ENCODE measurements around the gene PRND.
"Not testable (repeated sequence)": the region's sequence is repeated elsewhere in the genome, so short reads cannot be mapped to it uniquely, and the experiment has no call there.

Gene PRND

DNA sequence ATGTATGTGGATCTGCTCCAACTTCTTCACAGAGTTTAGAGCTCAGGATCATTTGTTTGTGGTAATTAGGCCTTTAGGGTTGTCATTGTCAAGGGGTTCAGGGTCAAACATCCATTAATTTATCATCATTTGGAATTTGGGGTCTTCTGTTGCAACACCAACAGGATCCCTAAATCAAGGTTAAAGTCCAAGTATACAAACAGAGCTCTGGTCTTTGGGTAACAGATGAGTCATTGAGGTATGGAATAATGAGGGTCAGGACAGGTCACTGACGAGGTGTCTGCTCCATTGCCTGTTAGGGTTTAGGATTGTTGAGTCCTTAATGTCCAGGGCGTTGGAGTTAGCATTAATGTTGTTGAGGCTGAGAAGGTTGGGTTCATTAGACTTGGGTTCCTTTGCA lies 47.6 kb downstream of the PRND start:
- Mint-ChIP-seq H3K36me3 (ENCODE audit: low read depth) (peaks cover 8% of the 10 kb centered on the region), H3K27ac (no peak overlapping the region), H3K27me3 (ENCODE audit: low read depth) (peaks cover 3% of the 10 kb centered on the region), H3K4me3 (no peak overlapping the region), H3K9me3 (peaks cover 34% of the 10 kb centered on the region), H3K4me1 (ENCODE audit: low read depth) (peaks cover 1% of the 10 kb centered on the region)
- no peak for DNase-seq (ENCODE audit: low spot score)

DNA sequence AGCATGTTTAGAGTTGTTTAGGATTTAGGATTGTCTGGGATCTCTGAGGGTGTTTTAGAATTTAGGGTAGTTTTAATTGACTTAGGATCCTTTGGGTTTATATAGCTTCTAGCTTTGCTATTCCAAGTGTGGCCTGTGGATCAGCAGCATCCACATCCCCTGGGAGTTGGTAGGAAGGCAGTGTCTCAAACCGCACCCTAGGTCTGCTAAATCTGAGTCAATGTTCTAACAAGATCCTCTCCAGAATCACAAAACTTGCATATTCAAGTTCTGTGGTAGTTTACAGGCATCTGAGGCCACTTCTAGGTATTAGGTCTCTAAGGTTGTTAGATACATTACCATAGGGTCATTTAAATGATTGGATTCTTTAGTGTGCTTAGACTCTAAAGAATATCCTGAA lies 48.3 kb downstream of the PRND start:
- Mint-ChIP-seq H3K27ac (no peak overlapping the region), H3K27me3 (ENCODE audit: low read depth) (peaks cover 3% of the 10 kb centered on the region), H3K9me3 (peaks cover 34% of the 10 kb centered on the region)

DNA sequence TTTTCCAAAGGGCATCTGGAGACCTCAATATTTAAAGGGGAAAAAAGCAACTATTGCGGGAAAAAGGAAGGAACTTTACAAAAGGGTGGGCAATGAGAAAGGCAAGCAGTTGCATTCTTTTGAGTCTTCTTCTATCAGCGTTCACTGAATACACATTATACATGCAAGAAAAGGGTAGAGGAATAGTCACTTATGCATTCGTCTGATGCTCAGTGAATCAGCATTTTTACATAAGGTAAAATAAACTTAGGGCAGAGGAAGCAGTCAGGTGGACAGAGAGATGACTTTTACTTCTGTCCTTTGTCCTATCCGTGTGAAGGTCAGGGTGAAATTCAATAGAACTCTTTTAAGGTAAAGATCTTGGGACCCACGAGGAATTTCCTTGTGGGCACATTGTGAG lies 49.3 kb downstream of the PRND start:
- Mint-ChIP-seq H3K36me3 (ENCODE audit: low read depth) (peaks cover 8% of the 10 kb centered on the region), H3K9me3 (peaks cover 34% of the 10 kb centered on the region), H3K4me3 (no peak overlapping the region), H3K4me1 (ENCODE audit: low read depth) (peaks cover 1% of the 10 kb centered on the region), H3K27me3 (ENCODE audit: low read depth) (peaks cover 3% of the 10 kb centered on the region), H3K27ac (no peak overlapping the region)
- no peak for DNase-seq (ENCODE audit: low spot score)

More for the DNA sequence above, 48.3 kb downstream of the PRND start:
- H3K4me3 Mint-ChIP-seq, result no peak overlapping the region
- peaks cover 8% of the 10 kb centered on the region for H3K36me3 Mint-ChIP-seq (ENCODE audit: low read depth)
- DNase-seq (ENCODE audit: low spot score), result no peak
- peaks cover 1% of the 10 kb centered on the region for H3K4me1 Mint-ChIP-seq (ENCODE audit: low read depth)

DNA sequence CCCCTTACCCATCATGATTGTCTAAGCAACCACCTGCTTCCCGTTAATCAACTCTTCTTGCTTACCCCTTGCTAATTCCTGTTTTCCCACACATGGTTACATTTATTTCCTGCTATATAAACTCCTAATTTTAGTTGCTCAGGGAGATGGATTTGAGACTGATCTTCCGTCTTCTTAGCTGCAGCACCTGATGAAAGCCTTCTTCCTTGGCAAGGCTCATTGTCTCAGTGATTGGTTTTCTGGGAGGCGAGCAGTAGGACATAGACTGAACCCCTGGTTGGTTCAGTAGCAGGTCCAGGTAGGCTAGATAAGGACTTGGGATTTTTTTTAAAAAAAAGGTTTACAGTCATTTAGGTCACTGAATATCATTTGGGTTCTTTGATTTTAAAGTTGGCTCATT lies 50.4 kb downstream of the PRND start:
- Mint-ChIP-seq H3K4me3 (no peak overlapping the region), H3K27me3 (ENCODE audit: low read depth) (peaks cover 3% of the 10 kb centered on the region), H3K9me3 (peaks cover 34% of the 10 kb centered on the region), H3K27ac (no peak overlapping the region), H3K4me1 (ENCODE audit: low read depth) (no peaks in the 10 kb centered on the region), H3K36me3 (ENCODE audit: low read depth) (peaks cover 8% of the 10 kb centered on the region)
- no peak for DNase-seq (ENCODE audit: low spot score)

DNA sequence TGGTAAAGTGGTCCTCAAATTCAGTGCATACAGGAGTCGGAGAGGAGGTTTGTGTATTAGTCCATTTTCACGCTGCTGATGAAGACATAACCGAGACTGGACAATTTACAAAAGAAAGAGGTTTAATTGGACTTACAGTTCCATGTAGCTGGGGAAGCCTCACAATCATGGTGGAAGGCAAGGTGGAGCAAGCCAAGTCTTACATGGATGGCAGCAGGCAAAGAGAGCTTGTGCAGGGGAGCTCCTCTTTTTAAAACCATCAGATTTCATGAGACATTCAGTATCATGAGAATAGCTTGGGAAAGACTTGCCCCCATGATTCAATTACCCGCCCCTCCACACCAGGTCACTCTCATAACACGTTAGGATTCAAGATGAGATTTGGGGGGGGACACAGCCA lies 51.3 kb downstream of the PRND start:
- H3K27ac Mint-ChIP-seq; DNase-seq (ENCODE audit: low spot score); H3K4me3 Mint-ChIP-seq; H3K36me3 Mint-ChIP-seq (ENCODE audit: low read depth); H3K4me1 Mint-ChIP-seq (ENCODE audit: low read depth); H3K27me3 Mint-ChIP-seq (ENCODE audit: low read depth): not testable (repeated sequence)
- H3K9me3 Mint-ChIP-seq, result peaks cover 34% of the 10 kb centered on the region

DNA sequence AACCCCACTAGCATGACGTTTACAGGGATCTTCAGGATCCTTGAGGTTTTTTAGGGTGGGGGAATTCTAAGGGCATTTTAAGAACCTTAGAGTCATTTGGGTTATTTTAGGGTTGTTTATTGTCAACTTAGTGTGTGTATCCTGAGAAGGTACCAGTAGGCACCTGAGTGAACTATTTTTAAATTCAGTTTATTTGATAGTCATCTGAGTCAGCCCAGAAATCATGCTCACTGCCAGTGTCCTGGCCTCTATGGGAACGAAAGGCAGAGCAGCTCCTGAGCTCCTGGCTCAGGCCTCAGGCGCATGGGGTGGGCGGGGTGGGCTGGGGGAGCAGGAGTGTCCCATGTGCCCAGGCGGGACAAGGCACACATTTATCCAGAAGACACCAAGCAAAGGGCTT lies 52.0 kb downstream of the PRND start:
- DNase-seq (ENCODE audit: low spot score), result no peak
- Mint-ChIP-seq H3K27ac (no peak overlapping the region), H3K9me3 (peaks cover 34% of the 10 kb centered on the region), H3K4me3 (no peak overlapping the region), H3K36me3 (ENCODE audit: low read depth) (peaks cover 8% of the 10 kb centered on the region), H3K4me1 (ENCODE audit: low read depth) (no peaks in the 10 kb centered on the region), H3K27me3 (ENCODE audit: low read depth) (peaks cover 3% of the 10 kb centered on the region)

DNA sequence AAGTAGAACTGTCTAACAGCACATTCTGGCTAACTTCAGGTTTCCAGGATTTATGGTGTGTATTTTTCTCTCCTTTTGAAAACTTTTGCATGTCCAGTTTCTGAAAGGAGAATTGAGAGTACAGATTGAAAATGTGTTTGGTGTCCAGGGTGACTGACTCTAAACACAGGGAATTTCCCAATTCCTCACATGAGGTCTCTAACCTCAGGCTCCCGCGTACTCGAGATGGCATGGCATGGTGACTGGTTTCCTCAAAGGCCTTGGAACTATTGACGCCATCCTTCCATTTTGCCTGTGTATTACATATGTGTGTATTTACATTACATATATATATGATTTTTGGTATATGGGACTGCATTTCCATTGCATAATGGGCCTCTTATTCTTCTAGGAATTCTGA lies 52.5 kb downstream of the PRND start:
- no peak overlapping the region for H3K27ac Mint-ChIP-seq

DNA sequence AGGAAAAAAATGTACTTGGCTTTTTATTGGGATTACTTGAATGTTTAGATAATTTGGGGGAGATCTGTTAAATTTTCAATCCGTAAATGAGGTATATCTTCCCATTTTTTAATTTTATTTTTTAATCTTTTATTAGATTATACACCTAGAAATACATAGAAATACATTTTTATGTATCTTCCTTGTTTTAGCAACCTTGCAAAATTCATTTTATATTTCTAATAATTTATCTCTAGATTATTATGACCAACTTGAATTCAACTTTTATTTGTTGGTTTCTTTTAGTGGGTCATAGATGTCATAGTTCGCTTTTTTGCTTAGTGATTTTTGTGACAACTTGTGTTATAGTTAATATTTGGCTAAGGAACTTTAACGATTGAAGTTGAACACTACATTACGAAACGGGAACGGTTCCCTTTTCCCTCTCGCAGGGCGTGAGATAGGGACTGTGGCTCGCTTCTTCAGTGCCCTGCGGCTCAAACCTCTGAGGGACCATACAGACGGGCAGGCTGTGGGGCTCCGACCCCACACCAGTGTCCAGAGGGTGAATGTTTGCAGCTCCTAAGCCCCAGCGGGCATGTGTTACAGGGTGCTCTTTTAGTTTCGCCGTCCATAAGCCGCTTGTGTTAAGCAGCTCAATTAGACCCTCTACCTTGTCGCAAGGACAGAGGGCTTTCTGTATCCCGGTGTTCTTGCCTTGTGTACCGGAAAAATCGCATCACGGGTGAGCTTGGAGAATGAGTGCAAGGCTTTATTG lies 53.8 kb downstream of the PRND start:
- DNase-seq (ENCODE audit: low spot score), result no peak
- Mint-ChIP-seq H3K36me3 (ENCODE audit: low read depth) (peaks cover 8% of the 10 kb centered on the region), H3K9me3 (peaks cover 31% of the 10 kb centered on the region), H3K4me3 (no peak overlapping the region), H3K27ac (no peak overlapping the region), H3K4me1 (ENCODE audit: low read depth) (no peaks in the 10 kb centered on the region), H3K27me3 (ENCODE audit: low read depth) (peaks cover under 1% of the 10 kb centered on the region)

More for the DNA sequence above, 52.5 kb downstream of the PRND start:
- peaks cover 3% of the 10 kb centered on the region for H3K27me3 Mint-ChIP-seq (ENCODE audit: low read depth)
- H3K36me3 Mint-ChIP-seq (ENCODE audit: low read depth), result peaks cover 8% of the 10 kb centered on the region
- DNase-seq (ENCODE audit: low spot score), result no peak
- H3K4me1 Mint-ChIP-seq (ENCODE audit: low read depth), result no peaks in the 10 kb centered on the region
- H3K4me3 Mint-ChIP-seq, result no peak overlapping the region
- peaks cover 34% of the 10 kb centered on the region for H3K9me3 Mint-ChIP-seq

DNA sequence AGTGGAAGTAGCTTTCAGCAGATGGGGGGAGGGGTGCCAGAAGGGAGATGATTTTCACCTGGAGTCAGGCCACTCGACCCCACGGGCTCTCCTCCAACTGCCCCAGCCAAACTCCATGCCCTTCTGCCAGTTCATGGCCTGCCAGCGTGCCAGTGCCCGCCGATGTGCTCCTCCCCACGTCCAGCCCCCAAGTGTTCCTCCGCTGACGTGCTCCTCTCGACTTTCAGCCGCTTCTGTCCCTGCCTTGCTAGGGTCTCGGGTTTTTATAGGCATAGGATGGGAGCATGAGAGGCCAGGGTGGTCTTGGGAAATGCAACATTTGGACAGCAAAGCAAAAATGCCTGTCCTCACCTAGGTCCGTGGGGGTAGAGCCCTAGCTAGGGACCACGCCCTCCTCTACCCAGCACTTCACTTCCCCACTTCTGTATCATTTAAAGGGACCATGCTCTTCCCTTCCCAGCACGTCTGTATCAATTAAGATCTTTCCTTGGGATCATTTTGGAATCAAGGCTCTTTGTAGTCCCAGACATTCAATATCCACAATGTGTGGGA lies 54.4 kb downstream of the PRND start:
- no peaks in the 10 kb centered on the region for H3K27me3 Mint-ChIP-seq (ENCODE audit: low read depth)
- H3K27ac Mint-ChIP-seq, result no peak overlapping the region
- H3K4me3 Mint-ChIP-seq, result no peak overlapping the region
- peaks cover 10% of the 10 kb centered on the region for H3K36me3 Mint-ChIP-seq (ENCODE audit: low read depth)
- no peak for DNase-seq (ENCODE audit: low spot score)
- H3K4me1 Mint-ChIP-seq (ENCODE audit: low read depth), result peaks cover 2% of the 10 kb centered on the region
- peaks cover 24% of the 10 kb centered on the region for H3K9me3 Mint-ChIP-seq
